ENCODE data around the gene SERPINB13. TPM values are rescaled to one million over a fixed set of nuclear protein-coding genes. Genes with fewer than 3 reads are reported as not detected.

SERPINB13 gene
- total RNA-seq, result not detected in 2 replicates

GRCh38 chr18:63586966-63587365 lies at the start of gene SERPINB13:
SERPINB13 (plus strand) TSS chr18:63587343; CDS start chr18:63588668, 1,325 bp downstream.

GRCh38 chr18:63542069-63542468 lies 45.1 kb upstream of the SERPINB13 start, which contains the start of gene SERPINB12:
SERPINB12 (plus strand) TSS chr18:63542369; CDS start chr18:63556160, 13,791 bp downstream.

GRCh38 chr18:63644142-63644541 lies 57.0 kb downstream of the SERPINB13 start, which contains the start of gene SERPINB4:
SERPINB4 (minus strand) TSS chr18:63644256; CDS start chr18:63643577, 679 bp downstream.

Other genes starting within 250 kb of the SERPINB13 start
- 32.2 and 41.1 TPM in 2 replicates for gene KDSR, start 220.1 kb upstream of the SERPINB13 start, total RNA-seq
- gene VPS4B, start 164.9 kb upstream of the SERPINB13 start, total RNA-seq, result 18.1 and 21.0 TPM in 2 replicates
- 0.13 TPM in 1 of 2 replicates, not detected in the other for gene SERPINB5, start 110.4 kb upstream of the SERPINB13 start, total RNA-seq
- gene SERPINB12, start 45.0 kb upstream of the SERPINB13 start, total RNA-seq, result not detected in 2 replicates
- not detected in 2 replicates for gene SERPINB4, start 56.9 kb downstream of the SERPINB13 start, total RNA-seq
- not detected in 2 replicates for gene SERPINB3, start 74.5 kb downstream of the SERPINB13 start, total RNA-seq
- gene SERPINB11, start 115.6 kb downstream of the SERPINB13 start, total RNA-seq, result not detected in 2 replicates
- 4.4 TPM in 1 of 2 replicates, not detected in the other for gene SERPINB7, start 188.1 kb downstream of the SERPINB13 start, total RNA-seq

All from mesangial cell (primary cell).